A549 (cell line): ENCODE data around the gene ARAP2.

Experiments
- CEBPB ChIP-seq, 2 experiments: fragments of >200 bp in 1 of 2; sonication (Bioruptor Twin) in 1 of 2; formaldehyde crosslinking in 1 of 2; IDR thresholded peaks; 2 replicates each; pipeline ENCODE4 v1.6.1; 2012 to 2016
- FOSL2 ChIP-seq, 2 experiments: fragments of 450-650 bp in 1 of 2; fragments of >200 bp in 1 of 2; sonication (Bioruptor Twin) in 1 of 2; formaldehyde crosslinking; IDR thresholded peaks; 2 replicates each; pipeline versions ENCODE4 v1.5.0 to v1.6.1; 2016 to 2020; ENCODE audit warnings: mild to moderate bottlenecking in 1 of 2, moderate library complexity in 1 of 2
- JUNB ChIP-seq: fragments of >200 bp; sonication (Bioruptor Twin); formaldehyde crosslinking; IDR thresholded peaks from 2 replicates; pipeline ENCODE4 v1.6.1; 2016
- POLR2A ChIP-seq: IDR thresholded peaks from 2 replicates; pipeline ENCODE4 v1.6.1; 2012; ENCODE audit warnings: mild to moderate bottlenecking, low read length
- SREBF2 ChIP-seq: fragments of 450-650 bp; IDR thresholded peaks from 2 replicates; pipeline ENCODE4 v1.6.1; 2014; ENCODE audit warnings: mild to moderate bottlenecking, moderate library complexity
- TF ChIP-seq, protein P1 (sequence below): fragments of >200 bp; sonication (Bioruptor Twin); formaldehyde crosslinking; IDR thresholded peaks from 3 replicates; pipeline ENCODE4 v1.5.1; 2016

DNA sequence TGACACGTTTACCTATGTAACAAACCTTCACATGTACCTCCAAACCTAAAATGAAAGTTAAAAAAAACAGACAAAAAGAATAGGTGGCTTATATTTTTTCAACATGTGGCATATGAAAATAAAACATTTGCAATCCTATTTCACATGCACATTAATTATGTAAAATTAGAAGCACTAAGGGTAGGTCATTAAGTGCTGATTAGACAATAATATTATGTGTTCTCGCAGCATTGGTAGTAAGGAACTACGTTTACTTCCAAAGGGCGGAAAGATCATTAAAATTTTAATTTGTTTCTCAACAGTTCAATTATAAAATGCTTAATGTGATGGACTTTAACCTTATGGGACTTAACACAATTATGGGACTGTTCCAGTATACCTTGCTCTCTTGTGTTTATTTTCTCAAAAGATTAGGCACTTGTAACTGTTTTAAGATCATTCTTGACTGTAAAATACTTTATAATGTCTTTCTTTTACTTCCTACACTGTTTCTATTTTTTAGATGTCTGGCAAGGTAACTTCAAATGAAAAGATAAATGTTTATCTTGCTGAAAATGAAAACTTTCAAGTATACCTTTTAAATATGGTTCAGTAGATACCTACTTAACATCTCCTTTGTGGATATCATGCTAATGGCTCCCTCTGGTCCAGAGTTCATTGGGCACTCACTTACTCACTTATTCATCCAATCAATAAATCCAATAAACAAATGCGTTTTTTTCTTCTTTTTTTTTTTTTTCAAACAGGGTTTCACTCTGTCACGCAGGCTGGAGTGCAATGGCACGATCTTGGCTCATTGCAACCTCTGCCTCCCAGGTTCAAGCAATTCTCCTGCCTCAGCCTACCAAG, 202.0 kb downstream of the ARAP2 start:
- no peak for TF ChIP-seq POLR2A
- TF ChIP-seq, protein P1, sequence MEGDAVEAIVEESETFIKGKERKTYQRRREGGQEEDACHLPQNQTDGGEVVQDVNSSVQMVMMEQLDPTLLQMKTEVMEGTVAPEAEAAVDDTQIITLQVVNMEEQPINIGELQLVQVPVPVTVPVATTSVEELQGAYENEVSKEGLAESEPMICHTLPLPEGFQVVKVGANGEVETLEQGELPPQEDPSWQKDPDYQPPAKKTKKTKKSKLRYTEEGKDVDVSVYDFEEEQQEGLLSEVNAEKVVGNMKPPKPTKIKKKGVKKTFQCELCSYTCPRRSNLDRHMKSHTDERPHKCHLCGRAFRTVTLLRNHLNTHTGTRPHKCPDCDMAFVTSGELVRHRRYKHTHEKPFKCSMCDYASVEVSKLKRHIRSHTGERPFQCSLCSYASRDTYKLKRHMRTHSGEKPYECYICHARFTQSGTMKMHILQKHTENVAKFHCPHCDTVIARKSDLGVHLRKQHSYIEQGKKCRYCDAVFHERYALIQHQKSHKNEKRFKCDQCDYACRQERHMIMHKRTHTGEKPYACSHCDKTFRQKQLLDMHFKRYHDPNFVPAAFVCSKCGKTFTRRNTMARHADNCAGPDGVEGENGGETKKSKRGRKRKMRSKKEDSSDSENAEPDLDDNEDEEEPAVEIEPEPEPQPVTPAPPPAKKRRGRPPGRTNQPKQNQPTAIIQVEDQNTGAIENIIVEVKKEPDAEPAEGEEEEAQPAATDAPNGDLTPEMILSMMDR: no peak
- TF ChIP-seq FOSL2 (IDR thresholded peaks at IDR 0.05): no peak
- TF ChIP-seq FOSL2 (CRISPR knock-in tag; IDR thresholded peaks at IDR 0.05): no peak
- TF ChIP-seq CEBPB (IDR thresholded peaks at IDR 0.05): no peak
- TF ChIP-seq SREBF2: no peak
- TF ChIP-seq JUNB: no peak
